Heart left ventricle (tissue), 16 donors: ENCODE measurements around the gene ANXA9. TPM values are rescaled to one million over a fixed set of nuclear protein-coding genes. Genes with fewer than 3 reads are reported as not detected.

ENCODE experiments used
- ATAC-seq, 4 donors: fragments of 200-7000 bp; cut with Tn5 transposase; one replicate each; pipeline ENCODE4 v1.9.1; 2020 to 2022; ENCODE audit warnings: moderate library complexity in 4 of 4, mild to moderate bottlenecking in 3 of 4, moderate number of reproducible peaks in 1 of 4
- DNase-seq, 5 donors: peaks; one replicate each; pipeline ENCODE4 v3.0.0-alpha.2; 2020
- H3K27ac ChIP-seq, 12 donors: fragments of 200-600 bp; sonication (generic) in 4 of 12; one replicate each; pipeline versions ENCODE4 v1.5.0 to v1.8.0; 2016 to 2022; ENCODE audit warnings: mild to moderate bottlenecking in 2 of 12
- H3K27me3 ChIP-seq, 9 donors: fragments of 200-600 bp; sonication (generic) in 2 of 9; one replicate each; pipeline versions ENCODE4 v1.5.1 to v1.8.0; 2016 to 2022; ENCODE audit warnings: mild to moderate bottlenecking in 3 of 9
- H3K36me3 ChIP-seq, 9 donors: fragments of 200-600 bp; sonication (generic) in 2 of 9; one replicate each; pipeline versions ENCODE4 v1.5.0 to v1.8.0; 2018 to 2022; ENCODE audit warnings: mild to moderate bottlenecking in 2 of 9
- H3K4me1 ChIP-seq, 12 donors: fragments of 200-600 bp; sonication (generic) in 4 of 12; one replicate each; pipeline versions ENCODE4 v1.5.0 to v1.8.0; 2016 to 2022; ENCODE audit warnings: mild to moderate bottlenecking in 3 of 12
- H3K4me3 ChIP-seq, 12 donors: fragments of 200-600 bp; sonication (generic) in 4 of 12; one replicate each; pipeline versions ENCODE4 v1.5.0 to v1.8.0; 2017 to 2022; ENCODE audit warnings: mild to moderate bottlenecking in 9 of 12, moderate library complexity in 4 of 12
- H3K9me3 ChIP-seq, 12 donors: fragments of 200-600 bp; sonication (generic) in 4 of 12; one replicate each; pipeline versions ENCODE4 v1.5.0 to v1.8.0; 2016 to 2022; ENCODE audit warnings: mild to moderate bottlenecking in 1 of 12
- POLR2A ChIP-seq, 2 donors: fragments of 450-650 bp; IDR thresholded peaks; one replicate each; pipeline ENCODE4 v1.6.1; 2017; ENCODE audit warnings: antibody characterized with exemption in 2 of 2, mild to moderate bottlenecking in 2 of 2, moderate library complexity in 2 of 2
- WGBS, 4 donors: extraction: QIAGEN DNeasy Blood & Tissue Kit in 2 of 4; methylation state at CpG; one replicate each; pipeline versions ENCODE4 v1.1.5 to v1.1.7; 2013 to 2018; 5-methylcytosine and 5-hydroxymethylcytosine counted together
- intact Hi-C, 10 donors: fragments of 100-400 bp; cut with DNase I; formaldehyde crosslinking; loops; one replicate each; pipeline versions ENCODE4 v1.11.1 to v1.14.2; 2022
- polyA plus RNA-seq, 2 donors: library from polyadenylated mRNA; stranded (reverse); fragments of 200-250 nt; gene quantifications; one replicate each; pipeline ENCODE4 v1.2.3, GENCODE V29; 2013
- total RNA-seq, 9 donors: library from RNA; depleted of rRNA in 2 of 9; stranded (reverse); fragments of >200 nt in 2 of 9; fragmentation: NEBNext Ultra II Directional in 3 of 9; extraction: Animal tissue kit (Norgen Biotek cat#: 25700) in 3 of 9; gene quantifications; one replicate each; pipeline versions ENCODE4 v1.1.0 to v1.2.4, GENCODE V29; 2016 to 2023
- TF ChIP-seq, protein P1 (sequence below), 12 donors: fragments of 200-600 bp; sonication (generic) in 4 of 12; IDR thresholded peaks; one replicate each; pipeline versions ENCODE4 v1.5.0 to v1.8.0; 2018 to 2022; ENCODE audit warnings: antibody characterized with exemption in 12 of 12, mild to moderate bottlenecking in 5 of 12
- donor health status: ischemic (EF 13 %, LVEDD 7.1; RV severe dilation, severe dysfunction).
- donor health status: healthy with polysubstance abuse.
- donor health status: DM: no; HTN: yes; CAD: no.
- donor health status: DM: no; HTN: no; CAD: no.
- donor health status: ischemic (EF 25% LVEDD 6.9; RV normal size, moderate dysfunction).
- donor health status: ischemic (EF 25% LVEDD 5.7; RV mildly dilated, moderate dysfunction).
- donor health status: healthy.
- donor health status: DM: yes; HTN: yes; CAD: no.
- donor health status: ischemic (EF 35%, LVEDD 5.7; RV mildly dilated, moderate dysfunction).
- donor health status: nonischemic (EF 11% LVEDD 7.7; RV severe dilation, severe dysfunction).
- donor health status: DM: yes; HTN: yes; CAD: no.
- donor health status: PGD.
- donor health status: ischemic (EF 29% LVEDD 5.4; RV normal size, mild dysfunction).
- donor health status: nonischemic (EF 23%, LVEDD 6.1; RV moderate dilation, normal function).

Gene ANXA9
- total and polyA plus RNA-seq, 11 donors = 0.12 to 2.0 (median 0.21) TPM; not detected in 6

DNA sequence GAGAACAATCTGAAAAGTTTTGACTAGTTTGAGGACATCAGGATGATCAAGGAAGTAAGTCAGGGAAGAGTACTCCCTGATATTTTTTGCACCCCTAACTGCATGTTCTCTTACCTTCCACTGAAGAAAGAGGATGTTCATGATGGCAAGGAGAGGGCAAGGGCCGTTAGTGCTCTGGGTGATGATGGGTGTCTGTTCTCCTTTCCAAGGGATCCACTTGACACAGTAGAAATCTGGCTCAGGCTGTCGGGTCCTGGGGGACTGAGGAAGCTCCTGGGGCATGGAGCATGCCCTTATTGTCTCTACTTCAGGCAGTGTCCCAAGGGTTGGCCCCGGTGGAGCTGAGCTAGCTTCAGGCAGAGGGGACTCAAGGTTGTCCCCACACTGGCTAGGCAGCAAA, 20.0 kb downstream of the ANXA9 start:
- 58 to 66% (median 62%) methylated on average over 2 to 3 of the region's 3 CpGs for WGBS, 4 donors
- Histone ChIP-seq H3K36me3 (peaks cover 0 to 57% (median 54%) of the 10 kb centered on the region in 9 donors), H3K9me3 (no peaks in the 10 kb centered on the region), H3K4me3 (no peak overlapping the region), H3K4me1 (peaks cover 7 to 75% (median 38%) of the 10 kb centered on the region in 12 donors), H3K27ac (peak overlapping the region in 4 of 12 donors; percentile 7 to 64 (median 34)), H3K27me3 (no peaks in the 10 kb centered on the region)
- intact Hi-C loops = no loop called here
- DNase-seq = no peak
- no peak for ATAC-seq
- TF ChIP-seq POLR2A (IDR thresholded peaks at IDR 0.05) = no peak
- TF ChIP-seq, protein P1, sequence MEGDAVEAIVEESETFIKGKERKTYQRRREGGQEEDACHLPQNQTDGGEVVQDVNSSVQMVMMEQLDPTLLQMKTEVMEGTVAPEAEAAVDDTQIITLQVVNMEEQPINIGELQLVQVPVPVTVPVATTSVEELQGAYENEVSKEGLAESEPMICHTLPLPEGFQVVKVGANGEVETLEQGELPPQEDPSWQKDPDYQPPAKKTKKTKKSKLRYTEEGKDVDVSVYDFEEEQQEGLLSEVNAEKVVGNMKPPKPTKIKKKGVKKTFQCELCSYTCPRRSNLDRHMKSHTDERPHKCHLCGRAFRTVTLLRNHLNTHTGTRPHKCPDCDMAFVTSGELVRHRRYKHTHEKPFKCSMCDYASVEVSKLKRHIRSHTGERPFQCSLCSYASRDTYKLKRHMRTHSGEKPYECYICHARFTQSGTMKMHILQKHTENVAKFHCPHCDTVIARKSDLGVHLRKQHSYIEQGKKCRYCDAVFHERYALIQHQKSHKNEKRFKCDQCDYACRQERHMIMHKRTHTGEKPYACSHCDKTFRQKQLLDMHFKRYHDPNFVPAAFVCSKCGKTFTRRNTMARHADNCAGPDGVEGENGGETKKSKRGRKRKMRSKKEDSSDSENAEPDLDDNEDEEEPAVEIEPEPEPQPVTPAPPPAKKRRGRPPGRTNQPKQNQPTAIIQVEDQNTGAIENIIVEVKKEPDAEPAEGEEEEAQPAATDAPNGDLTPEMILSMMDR (IDR thresholded peaks at IDR 0.05) = no peak

DNA sequence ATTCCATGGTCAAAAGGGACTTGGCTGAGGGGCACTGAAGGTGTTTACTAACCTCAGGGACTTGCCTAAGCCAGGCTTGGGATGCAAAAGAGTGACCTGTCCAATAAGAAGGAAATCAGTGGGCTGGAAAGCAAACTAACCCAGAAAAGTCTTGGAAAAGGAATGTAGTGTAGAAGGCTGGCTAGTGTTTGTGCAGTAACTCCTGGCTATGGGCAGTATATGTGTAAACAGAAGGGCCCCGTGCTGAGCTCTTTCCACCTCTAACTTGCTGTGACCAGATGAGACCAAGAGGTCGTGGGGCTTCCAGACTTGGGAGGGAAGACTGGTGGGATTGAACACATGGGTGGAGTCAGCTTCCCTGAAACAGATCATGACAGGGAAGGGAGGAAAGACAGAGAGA, 20.5 kb downstream of the ANXA9 start:
- no peaks in the 10 kb centered on the region for H3K27me3 ChIP-seq
- TF ChIP-seq, protein P1 (IDR thresholded peaks at IDR 0.05) = no peak
- no peak for TF ChIP-seq POLR2A (IDR thresholded peaks at IDR 0.05)
- WGBS, 4 donors = 47 to 66% (median 54%) methylated on average over 2 of the region's 2 CpGs
- ATAC-seq = no peak
- H3K36me3 ChIP-seq = peaks cover 0 to 52% (median 48%) of the 10 kb centered on the region in 9 donors
- H3K27ac ChIP-seq = peak overlapping the region in 7 of 12 donors; percentile 11 to 64 (median 52)
- peaks cover 12 to 81% (median 43%) of the 10 kb centered on the region in 12 donors for H3K4me1 ChIP-seq
- no peaks in the 10 kb centered on the region for H3K9me3 ChIP-seq
- DNase-seq = no peak
- peak overlapping the region in 4 of 12 donors; percentile 55 to 82 (median 72) for H3K4me3 ChIP-seq
- intact Hi-C loops = no loop called here

DNA sequence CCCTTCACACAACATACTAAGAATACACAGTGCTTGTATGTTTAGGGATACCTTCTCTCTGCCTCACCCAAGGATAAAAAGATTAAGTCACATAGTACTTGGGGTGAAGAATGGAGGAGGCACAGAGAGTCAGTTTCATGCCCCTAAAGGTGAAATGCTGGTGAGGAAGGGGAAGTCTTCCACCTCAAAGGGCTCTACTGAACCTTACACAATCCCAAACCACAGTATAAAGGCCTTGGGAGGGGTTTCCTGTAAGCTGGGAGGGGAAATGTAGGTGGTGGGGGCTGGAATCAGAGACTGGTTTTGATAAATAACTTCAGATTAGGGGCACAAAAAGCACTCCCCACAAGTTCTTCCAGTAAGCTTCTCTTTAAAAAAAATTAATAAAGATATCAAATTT, 21.1 kb downstream of the ANXA9 start:
- ATAC-seq (no peak), DNase-seq (no peak)
- no peak for TF ChIP-seq POLR2A (IDR thresholded peaks at IDR 0.05)
- TF ChIP-seq, protein P1 (IDR thresholded peaks at IDR 0.05) = no peak
- H3K4me1 ChIP-seq = peaks cover 12 to 86% (median 48%) of the 10 kb centered on the region in 12 donors
- H3K27ac ChIP-seq = peak overlapping the region in 11 of 12 donors; percentile 6 to 64 (median 49)
- intact Hi-C loops = no loop called here
- H3K4me3 ChIP-seq = peak overlapping the region in 9 of 12 donors; percentile 55 to 84 (median 73)
- H3K9me3 ChIP-seq = no peaks in the 10 kb centered on the region
- peaks cover 0 to 46% (median 42%) of the 10 kb centered on the region in 9 donors for H3K36me3 ChIP-seq
- H3K27me3 ChIP-seq = no peaks in the 10 kb centered on the region

DNA sequence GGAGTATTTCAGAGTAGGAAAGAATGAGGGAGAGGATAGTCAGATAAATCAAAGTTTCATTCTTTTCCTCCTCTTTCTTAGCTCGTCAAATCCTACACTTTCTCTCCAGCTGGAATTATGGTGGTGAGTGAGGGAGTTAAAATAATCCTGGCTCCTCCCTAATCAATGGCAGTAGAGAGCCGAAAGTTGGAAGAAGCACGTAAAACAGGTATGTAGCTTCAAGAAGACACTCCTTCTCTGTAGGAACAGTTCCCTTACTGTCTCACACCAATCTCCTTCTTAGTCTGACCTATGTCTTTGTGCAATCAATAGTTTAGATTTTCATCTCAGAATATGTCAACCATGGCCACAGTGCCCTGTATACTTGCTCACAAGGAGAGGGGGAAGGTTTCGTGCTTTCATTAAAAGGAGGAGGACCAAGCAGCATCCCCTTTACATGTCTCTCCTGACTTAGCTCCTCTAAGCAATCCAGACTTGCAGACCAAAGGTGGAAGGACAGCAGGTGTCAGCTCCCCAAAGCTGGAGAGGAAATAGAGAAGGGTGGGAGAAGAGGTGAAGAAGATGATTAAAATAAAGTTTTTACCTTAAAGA, 23.7 kb downstream of the ANXA9 start:
- Histone ChIP-seq H3K27me3 (no peaks in the 10 kb centered on the region), H3K9me3 (no peaks in the 10 kb centered on the region), H3K4me3 (peak overlapping the region; percentile 36 to 84 (median 66)), H3K4me1 (peaks cover 12 to 89% (median 59%) of the 10 kb centered on the region in 12 donors), H3K27ac (peak overlapping the region; percentile 80 to 96 (median 91)), H3K36me3 (peaks cover 0 to 25% (median 18%) of the 10 kb centered on the region in 9 donors)
- intact Hi-C loops = loop anchor here in 5 of 10 donors (1.0 to 5.0 kb wide), 5 partner anchors 29 to 141 kb away; partner anchors contain the start of genes CDC42SE1 (in 4 of the 5), C1orf56 (in 1 of the 5), GABPB2 (in 1 of the 5) and SEMA6C (in 1 of the 5)
- ATAC-seq (no peak), DNase-seq (no peak)
- WGBS, 4 donors = 4 to 13% (median 9%) methylated on average over 4 of the region's 4 CpGs
- no peak for TF ChIP-seq POLR2A (IDR thresholded peaks at IDR 0.05)
- TF ChIP-seq, protein P1 (IDR thresholded peaks at IDR 0.05) = no peak
